H9 (cell line): ENCODE results near the gene LSM2. TPM values are rescaled to one million over a fixed set of nuclear protein-coding genes. Genes with fewer than 3 reads are reported as not detected.
"Not testable (repeated sequence)": the region's sequence is repeated elsewhere in the genome, so short reads cannot be mapped to it uniquely, and the experiment has no call there.

ENCODE experiments used
- DNase-seq: peaks from one replicate; pipeline ENCODE4 v3.0.0-alpha.2; 2017
- H2AFZ ChIP-seq: one replicate; pipeline ENCODE4 v1.6.1; 2013; ENCODE audit warnings: mild to moderate bottlenecking, low read length, control low read depth, moderate library complexity
- H2AK5ac ChIP-seq: 2 replicates; pipeline ENCODE4 v1.6.1; 2013; ENCODE audit warnings: low read length, control low read depth, mixed read lengths; ENCODE audit not compliant: insufficient read length
- H2BK120ac ChIP-seq: one replicate; pipeline ENCODE4 v1.6.1; 2013; ENCODE audit warnings: low read depth, mild to moderate bottlenecking, low read length, control low read depth, inconsistent platforms; ENCODE audit not compliant: poor library complexity, severe bottlenecking
- H2BK12ac ChIP-seq: 2 replicates; pipeline ENCODE4 v1.6.1; 2013; ENCODE audit warnings: low read length, control low read depth, mixed read lengths, low read depth; ENCODE audit not compliant: insufficient read length
- H2BK15ac ChIP-seq: 2 replicates; pipeline ENCODE4 v1.6.1; 2013; ENCODE audit warnings: low read depth, low read length, control low read depth
- H2BK20ac ChIP-seq: one replicate; pipeline ENCODE4 v1.6.1; 2013; ENCODE audit warnings: low read depth, mild to moderate bottlenecking, low read length, control low read depth, inconsistent platforms; ENCODE audit not compliant: poor library complexity, severe bottlenecking
- H2BK5ac ChIP-seq: 2 replicates; pipeline ENCODE4 v1.6.1; 2013; ENCODE audit warnings: low read length, control low read depth, mixed read lengths; ENCODE audit not compliant: insufficient read length
- H3K14ac ChIP-seq: 2 replicates; pipeline ENCODE4 v1.6.1; 2013; ENCODE audit warnings: low read length, control low read depth; ENCODE audit not compliant: insufficient read depth
- H3K18ac ChIP-seq: 2 replicates; pipeline ENCODE4 v1.6.1; 2013; ENCODE audit warnings: low read depth, mild to moderate bottlenecking, mixed read lengths, low read length, control low read depth; ENCODE audit not compliant: insufficient read length
- H3K23ac ChIP-seq: 2 replicates; pipeline ENCODE4 v1.6.1; 2013; ENCODE audit warnings: low read length, control low read depth, mixed read lengths, low read depth; ENCODE audit not compliant: insufficient read length
- H3K23me2 ChIP-seq: 2 replicates; pipeline ENCODE4 v1.6.1; 2013; ENCODE audit warnings: low read depth, mild to moderate bottlenecking, mixed read lengths, low read length, control low read depth; ENCODE audit not compliant: insufficient read length, poor library complexity, severe bottlenecking
- H3K27ac ChIP-seq: 2 replicates; pipeline ENCODE4 v1.5.1; 2013; ENCODE audit warnings: low read length, control low read depth, mixed read lengths, low read depth; ENCODE audit not compliant: insufficient read length
- H3K27me3 ChIP-seq: 2 replicates; pipeline ENCODE4 v1.6.1; 2013; ENCODE audit warnings: low read length, control low read depth, inconsistent platforms; ENCODE audit not compliant: insufficient read depth
- H3K4ac ChIP-seq: 2 replicates; pipeline ENCODE4 v1.6.1; 2013; ENCODE audit warnings: low read depth, mild to moderate bottlenecking, control low read depth, inconsistent platforms, low read length, moderate library complexity
- H3K4me1 ChIP-seq: 2 replicates; pipeline ENCODE4 v1.6.1; 2013; ENCODE audit warnings: low read length, control low read depth, inconsistent platforms; ENCODE audit not compliant: insufficient read depth
- H3K4me2 ChIP-seq: 2 replicates; pipeline ENCODE4 v1.6.1; 2013; ENCODE audit warnings: low read length, control low read depth, mixed read lengths; ENCODE audit not compliant: insufficient read length, insufficient read depth
- H3K56ac ChIP-seq: 2 replicates; pipeline ENCODE4 v1.6.1; 2013; ENCODE audit warnings: low read depth, mild to moderate bottlenecking, mixed read lengths, low read length, control low read depth; ENCODE audit not compliant: insufficient read length
- H3K79me1 ChIP-seq: 2 replicates; pipeline ENCODE4 v1.6.1; 2013; ENCODE audit warnings: low read depth, mild to moderate bottlenecking, moderate library complexity, low read length, control low read depth, inconsistent platforms; ENCODE audit not compliant: insufficient read depth, poor library complexity, severe bottlenecking
- H3K79me2 ChIP-seq: 2 replicates; pipeline ENCODE4 v1.6.1; 2013; ENCODE audit warnings: low read length, control low read depth, inconsistent platforms; ENCODE audit not compliant: insufficient read depth
- H3K9ac ChIP-seq: 2 replicates; pipeline ENCODE4 v1.6.1; 2013; ENCODE audit warnings: low read length, control low read depth, mixed read lengths; ENCODE audit not compliant: insufficient read length; ENCODE audit errors: extremely low read depth
- H3K9me3 ChIP-seq: one replicate; pipeline ENCODE4 v1.6.1; 2013; ENCODE audit warnings: low read depth, low read length, inconsistent platforms; ENCODE audit not compliant: control insufficient read depth
- H3T11ph ChIP-seq: one replicate; pipeline ENCODE4 v1.6.1; 2013; ENCODE audit warnings: mild to moderate bottlenecking, low read length, control low read depth, inconsistent platforms
- H4K20me1 ChIP-seq: one replicate; pipeline ENCODE4 v1.6.1; 2013; ENCODE audit not compliant: control insufficient read depth, insufficient read length, insufficient read depth
- H4K5ac ChIP-seq: 2 replicates; pipeline ENCODE4 v1.6.1; 2013; ENCODE audit warnings: low read depth, mild to moderate bottlenecking, mixed read lengths, low read length, control low read depth; ENCODE audit not compliant: insufficient read length
- H4K8ac ChIP-seq: replicated peaks from 2 replicates; pipeline ENCODE4 v1.6.1; 2013; ENCODE audit warnings: low read length, control low read depth, mixed read lengths, low read depth; ENCODE audit not compliant: insufficient read length
- H4K91ac ChIP-seq: 2 replicates; pipeline ENCODE4 v1.6.1; 2013; ENCODE audit warnings: low read depth, mild to moderate bottlenecking, moderate library complexity, mixed read lengths, low read length, control low read depth; ENCODE audit not compliant: insufficient read length
- H3K27ac Mint-ChIP-seq, 3 experiments: 2 replicates in 2 of 3; 3 replicates in 1 of 3; pipeline ENCODE4 v1.8.0; 2020 to 2021; ENCODE audit warnings: mixed read lengths in 3 of 3, mild to moderate bottlenecking in 1 of 3, moderate library complexity in 1 of 3
- H3K27me3 Mint-ChIP-seq: 2 replicates; pipeline ENCODE4 v1.8.0; 2021; ENCODE audit warnings: low read depth, mild to moderate bottlenecking, moderate library complexity, mixed read lengths
- H3K36me3 Mint-ChIP-seq, 3 experiments: 2 replicates in 2 of 3; 3 replicates in 1 of 3; pipeline ENCODE4 v1.8.0; 2020 to 2021; ENCODE audit warnings: low read depth in 3 of 3, mixed read lengths in 3 of 3; ENCODE audit not compliant: insufficient read depth in 1 of 3
- H3K4me1 Mint-ChIP-seq, 2 experiments: 2 replicates each; pipeline ENCODE4 v1.8.0; 2020; ENCODE audit warnings: mixed read lengths in 2 of 2
- H3K4me3 Mint-ChIP-seq, 2 experiments: 2 replicates in 1 of 2; 3 replicates in 1 of 2; pipeline ENCODE4 v1.8.0; 2020 to 2021; ENCODE audit warnings: mild to moderate bottlenecking in 2 of 2, mixed read lengths in 2 of 2, moderate library complexity in 1 of 2
- H3K9me3 Mint-ChIP-seq, 2 experiments: 2 replicates in 1 of 2; 3 replicates in 1 of 2; pipeline ENCODE4 v1.8.0; 2020; ENCODE audit warnings: mild to moderate bottlenecking in 2 of 2, mixed read lengths in 2 of 2, moderate library complexity in 1 of 2
- CTCF ChIP-seq: fragments of 200-600 bp; sonication (generic); conservative IDR thresholded peaks from 3 replicates; pipeline ENCODE4 v1.8.0; 2021; ENCODE audit warnings: antibody characterized with exemption, mild to moderate bottlenecking
- WGBS: extraction: QIAGEN DNeasy Blood & Tissue Kit; methylation state at CpG from one replicate; pipeline ENCODE4 v1.1.7; 2013; ENCODE audit warnings: missing lambda C conversion rate, low lambda C conversion rate, mixed read lengths; ENCODE audit not compliant: insufficient read length; ENCODE audit errors: extremely low coverage; 5-methylcytosine and 5-hydroxymethylcytosine counted together
- total RNA-seq: library from RNA; stranded (reverse); gene quantifications from 2 replicates; pipeline ENCODE4 v1.2.1, GENCODE V29; 2021

LSM2 gene
- total RNA-seq, 1 experiment from 2014 or later: 123 TPM

- Mint-ChIP-seq H3K9me3 (no peaks in the 10 kb centered on the region; a peak in 1 of 5 replicates), H3K27me3 (peaks cover 4% of the 10 kb centered on the region), H3K36me3 (no peaks in the 10 kb centered on the region; a peak in 1 of 7 replicates), H3K4me3 (peak overlapping the region; percentile 84 to 92), H3K4me1 (peaks cover 50 to 54% of the 10 kb centered on the region in 2 experiments), H3K27ac (peak overlapping the region; percentile 97 to 98 (median 97))
- H4K5ac ChIP-seq: no peak overlapping the region
- H2AFZ ChIP-seq: no peak overlapping the region
- no peaks in the 10 kb centered on the region for H4K20me1 ChIP-seq
- H3K4me2 ChIP-seq: peak overlapping the region; percentile 31
- no peak overlapping the region for H3K23ac ChIP-seq
- H3T11ph ChIP-seq: peak overlapping the region; percentile 37
- H3K9ac ChIP-seq: peak overlapping the region; percentile 25
- no peaks in the 10 kb centered on the region for H3K27me3 ChIP-seq
- H3K4ac ChIP-seq: no peak overlapping the region; the same call in 1 of the 2 replicates
- peaks cover 28% of the 10 kb centered on the region for H3K23me2 ChIP-seq
- H3K56ac ChIP-seq: no peak overlapping the region
- peak overlapping the region; percentile 36 for H3K18ac ChIP-seq
- H4K8ac ChIP-seq: no peak overlapping the region
- no peak for DNase-seq
- no peak overlapping the region for H2BK15ac ChIP-seq
- H2AK5ac ChIP-seq: no peak overlapping the region
- H3K79me2 ChIP-seq: peaks cover 2% of the 10 kb centered on the region; the same call in 1 of the 2 replicates
- H3K14ac ChIP-seq: peak overlapping the region; percentile 51; the same call in 1 of the 2 replicates
- H3K27ac ChIP-seq: peak overlapping the region; percentile 84
- H3K9me3 ChIP-seq: no peaks in the 10 kb centered on the region
- H4K91ac ChIP-seq: no peak overlapping the region
- no peak overlapping the region for H2BK120ac ChIP-seq
- WGBS: no CpG with 5 or more reads among the region's 4 CpGs
- H2BK12ac ChIP-seq: no peak overlapping the region
- no peak overlapping the region for H2BK5ac ChIP-seq
- TF ChIP-seq CTCF: no peak
- no peak overlapping the region for H2BK20ac ChIP-seq
- H3K79me1 ChIP-seq: no peaks in the 10 kb centered on the region
- peaks cover 5% of the 10 kb centered on the region; the same call in 1 of the 2 replicates for H3K4me1 ChIP-seq
Observed at GRCh38 chr6:31825553-31825952, 18.8 kb upstream of the LSM2 start.

- not testable (repeated sequence) for H3K56ac ChIP-seq, H3K79me2 ChIP-seq, H4K8ac ChIP-seq, H3K27me3 Mint-ChIP-seq, H2AK5ac ChIP-seq, H3K9ac ChIP-seq, H4K20me1 ChIP-seq, H3K36me3 Mint-ChIP-seq, H4K5ac ChIP-seq, H2BK120ac ChIP-seq, H3T11ph ChIP-seq, H2BK12ac ChIP-seq, H3K23ac ChIP-seq, H3K18ac ChIP-seq, H2AFZ ChIP-seq, H2BK20ac ChIP-seq, H3K14ac ChIP-seq, H4K91ac ChIP-seq, H3K4me2 ChIP-seq, H3K79me1 ChIP-seq, DNase-seq, H3K27ac ChIP-seq, H3K9me3 ChIP-seq, H3K9me3 Mint-ChIP-seq, H3K27me3 ChIP-seq, H2BK5ac ChIP-seq, H3K4ac ChIP-seq, H3K4me1 ChIP-seq, H2BK15ac ChIP-seq
- peaks cover 20% of the 10 kb centered on the region for H3K23me2 ChIP-seq
- H3K4me3 Mint-ChIP-seq: peak overlapping the region in 1 of 2 experiments; percentile 70; a peak in 3 of 5 replicates
- no CpG with 5 or more reads among the region's 9 CpGs for WGBS
- H3K27ac Mint-ChIP-seq: peak overlapping the region; percentile 26 to 85 (median 55); a peak in 5 of 7 replicates
- H3K4me1 Mint-ChIP-seq: peaks cover 46 to 53% of the 10 kb centered on the region in 2 experiments
Observed at GRCh38 chr6:31823592-31824196, 16.9 kb upstream of the LSM2 start.
